Stimulated activated CD8-positive, alpha-beta memory T cell treated with anti-CD3 and anti-CD28 coated beads, Interleukin-4, amount 100 ng/mL, for 24 hours (primary cell): ENCODE results near the gene AKT1.
"Not testable (repeated sequence)": the region's sequence is repeated elsewhere in the genome, so short reads cannot be mapped to it uniquely, and the experiment has no call there.

ENCODE experiments used
- DNase-seq: peaks from one replicate; pipeline ENCODE4 v3.0.0-alpha.2; 2020; ENCODE audit warnings: low read depth

The AKT1 gene

DNA sequence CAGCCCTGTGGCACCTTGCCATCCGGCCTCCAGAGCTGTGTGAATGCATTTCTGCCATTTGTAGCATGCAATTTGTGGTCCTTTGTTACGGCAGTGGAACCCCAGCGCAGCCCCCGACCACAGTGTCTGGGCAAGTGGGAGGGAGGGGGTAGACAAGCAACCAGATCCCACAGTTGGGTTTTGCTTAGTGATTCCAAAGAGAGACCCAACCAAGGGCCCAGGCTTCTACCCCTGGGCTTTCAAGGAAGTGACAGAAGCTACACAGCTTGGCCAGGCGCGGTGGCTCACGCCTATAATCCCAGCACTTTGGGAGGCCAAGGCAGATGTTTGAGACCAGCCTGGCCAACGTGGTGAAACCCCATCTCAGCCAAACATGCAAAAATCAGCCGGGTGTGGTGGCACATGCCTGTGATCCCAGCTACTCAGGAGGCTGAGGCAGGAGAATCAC lies 23.2 kb upstream of the AKT1 start:
- no peak for DNase-seq

DNA sequence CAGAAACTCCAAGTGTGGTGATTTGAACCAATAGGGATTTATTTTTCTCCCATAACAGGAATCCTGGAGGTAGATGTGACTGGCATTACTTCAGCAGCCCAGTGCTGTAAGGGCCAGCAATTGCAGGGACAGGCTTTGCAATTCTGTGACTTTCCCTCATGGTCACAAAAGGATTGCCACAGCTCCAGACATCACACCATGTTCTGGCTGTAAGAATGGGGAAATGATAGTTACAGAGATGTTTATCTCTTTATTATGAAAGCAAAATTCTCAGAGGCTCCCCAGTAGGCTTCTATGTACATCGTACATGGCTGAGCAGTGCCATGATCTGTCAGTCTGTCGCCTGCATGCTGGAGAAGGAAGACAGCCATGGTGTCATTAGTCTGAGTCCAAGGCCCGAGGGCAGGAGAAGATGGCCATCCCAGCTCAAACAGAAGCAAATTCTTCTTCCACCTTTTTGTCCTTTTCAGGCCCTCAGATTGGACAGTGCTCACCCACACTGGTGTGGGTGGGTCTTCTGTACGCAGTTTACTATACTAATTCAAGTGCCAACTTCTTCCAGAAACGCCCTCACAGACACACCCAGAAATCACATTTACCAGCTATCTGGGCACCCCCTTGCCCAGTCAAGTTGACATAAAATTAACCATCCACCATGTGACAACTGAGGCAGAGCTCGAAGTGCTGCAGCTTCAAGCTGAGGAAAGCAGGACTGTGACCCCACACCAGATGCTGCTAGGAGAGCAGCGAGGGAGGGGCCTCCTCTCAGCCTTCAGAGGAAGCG lies 22.6 kb upstream of the AKT1 start:
- no peak for DNase-seq

DNA sequence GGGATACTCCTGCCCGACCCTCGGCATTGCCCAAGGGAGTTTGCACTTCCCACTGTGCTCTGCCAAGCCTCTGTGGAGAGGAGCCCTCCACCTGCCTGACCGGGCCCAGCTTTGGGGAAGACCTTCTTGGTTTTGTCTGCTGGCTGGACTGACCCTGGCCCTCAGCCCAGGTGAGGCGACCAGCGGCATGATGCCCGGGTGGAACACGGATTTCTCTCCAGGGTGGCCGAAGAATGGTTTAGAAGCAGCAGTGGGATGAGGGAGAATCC lies 21.0 kb upstream of the AKT1 start:
- DNase-seq, result no peak

DNA sequence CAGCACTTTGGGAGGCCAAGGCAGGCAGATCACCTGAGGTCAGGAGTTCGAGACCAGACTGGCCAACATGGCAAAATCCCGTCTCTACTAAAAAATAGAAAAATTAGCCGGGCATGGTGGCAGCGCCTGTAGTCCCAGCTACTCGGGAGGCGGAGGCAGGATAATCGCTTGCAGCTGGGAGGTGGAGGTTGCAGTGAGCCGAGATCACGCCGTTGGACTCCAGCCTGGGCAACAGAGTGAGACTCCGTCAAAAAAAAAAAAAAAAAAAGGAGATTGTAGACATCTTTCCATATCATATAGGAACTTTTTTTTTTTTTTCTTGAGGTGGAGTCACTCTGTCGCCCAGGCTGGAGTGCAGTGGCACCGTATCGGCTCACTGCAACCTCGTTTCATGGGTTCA lies 19.2 kb upstream of the AKT1 start:
- DNase-seq, result not testable (repeated sequence)

DNA sequence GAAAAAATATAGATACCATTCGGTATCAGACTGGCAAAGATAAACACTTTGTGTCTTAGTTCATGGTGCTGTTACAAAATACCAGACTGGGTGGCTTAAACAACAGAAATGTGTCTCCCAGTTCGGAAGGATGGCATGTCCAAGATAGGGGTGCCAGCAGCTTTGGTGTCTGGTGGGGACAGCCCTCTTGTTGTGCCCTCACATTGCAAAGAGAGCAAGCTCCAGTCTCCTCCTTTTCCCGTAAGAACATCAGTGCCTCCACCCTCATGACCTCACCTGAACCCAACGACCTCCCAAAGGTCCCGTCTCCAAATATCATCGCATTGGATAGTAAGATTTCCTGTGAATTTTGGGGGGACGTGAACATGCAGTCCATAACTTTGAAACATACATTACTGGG lies 17.7 kb upstream of the AKT1 start:
- no peak for DNase-seq

DNA sequence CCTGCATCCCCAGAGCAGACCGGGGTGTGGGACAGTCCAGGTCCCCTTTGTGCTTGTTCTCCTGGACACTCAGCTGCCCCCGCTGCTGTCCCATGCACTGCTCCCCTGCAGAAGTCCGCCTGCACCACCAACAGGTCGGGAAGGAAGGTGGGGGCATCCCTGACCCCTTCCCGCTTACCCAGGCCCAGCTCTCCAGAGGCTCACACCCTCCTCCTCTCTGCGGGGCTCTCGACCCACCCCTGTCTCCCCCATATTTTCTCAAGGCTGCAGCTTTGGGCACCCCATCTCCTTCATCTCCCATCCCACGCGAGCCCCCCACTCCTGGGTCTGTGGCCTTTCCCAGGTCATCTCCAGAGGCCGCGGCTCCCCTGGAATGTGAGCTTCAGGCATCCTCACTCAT lies 14.8 kb upstream of the AKT1 start:
- no peak for DNase-seq

DNA sequence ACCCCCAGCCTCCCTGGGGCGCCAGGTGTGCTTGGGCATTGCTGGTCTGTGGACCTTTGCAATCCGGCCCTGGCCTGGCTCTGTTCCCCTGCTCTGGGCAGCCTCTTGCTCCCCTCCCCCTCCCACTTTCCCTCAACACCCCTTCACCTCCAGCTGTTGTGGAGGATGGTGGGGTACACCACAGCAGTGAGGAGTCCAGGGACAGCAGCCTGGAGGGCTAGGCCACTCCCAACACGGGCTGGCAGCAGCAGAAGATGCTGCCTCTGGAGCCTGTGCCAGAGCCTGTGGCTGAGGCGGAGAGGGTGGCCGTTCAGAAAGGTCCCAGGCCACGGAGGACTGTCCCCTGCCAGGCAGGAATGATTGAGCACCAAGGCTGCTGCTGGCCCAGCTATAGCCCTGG lies 12.9 kb upstream of the AKT1 start:
- no peak for DNase-seq

DNA sequence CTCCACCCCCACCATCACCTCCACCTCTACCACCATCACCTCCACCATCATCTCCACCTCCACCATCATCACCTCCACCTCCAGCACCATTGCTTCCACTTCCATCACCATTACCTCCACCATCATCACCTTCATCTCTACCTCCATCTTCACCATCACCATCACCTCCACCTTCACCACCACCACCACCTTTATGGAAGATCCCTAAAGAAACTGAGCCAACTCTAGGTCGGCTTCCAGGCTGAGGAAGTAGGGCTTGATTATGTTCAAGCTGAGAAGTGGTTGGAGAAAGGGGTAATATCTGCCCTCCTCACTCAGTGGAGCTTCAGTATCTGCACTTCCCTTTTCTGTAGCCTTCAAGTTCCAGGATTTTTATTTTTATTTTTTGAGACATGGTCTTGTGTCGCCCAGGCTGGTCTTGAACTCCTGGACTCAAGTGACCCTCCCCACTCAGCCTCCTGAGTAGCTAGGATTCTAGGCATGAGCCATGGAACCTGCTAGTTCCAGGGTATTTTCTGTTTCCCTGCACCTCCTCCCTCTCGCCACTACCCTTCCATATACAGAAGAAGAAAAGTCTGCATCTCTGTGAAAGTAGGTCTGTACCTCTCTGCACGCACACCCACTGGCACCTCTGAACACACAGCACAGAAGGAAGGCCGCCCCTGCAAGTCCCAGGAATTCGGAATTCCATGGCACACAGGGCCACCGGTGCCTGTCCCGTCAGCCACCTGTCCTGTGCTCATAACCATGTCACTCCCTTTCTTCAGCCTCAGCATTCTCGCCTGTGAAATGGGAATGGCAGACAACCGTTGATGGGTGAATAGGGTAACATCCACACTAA lies 11.3 kb upstream of the AKT1 start:
- no peak for DNase-seq

DNA sequence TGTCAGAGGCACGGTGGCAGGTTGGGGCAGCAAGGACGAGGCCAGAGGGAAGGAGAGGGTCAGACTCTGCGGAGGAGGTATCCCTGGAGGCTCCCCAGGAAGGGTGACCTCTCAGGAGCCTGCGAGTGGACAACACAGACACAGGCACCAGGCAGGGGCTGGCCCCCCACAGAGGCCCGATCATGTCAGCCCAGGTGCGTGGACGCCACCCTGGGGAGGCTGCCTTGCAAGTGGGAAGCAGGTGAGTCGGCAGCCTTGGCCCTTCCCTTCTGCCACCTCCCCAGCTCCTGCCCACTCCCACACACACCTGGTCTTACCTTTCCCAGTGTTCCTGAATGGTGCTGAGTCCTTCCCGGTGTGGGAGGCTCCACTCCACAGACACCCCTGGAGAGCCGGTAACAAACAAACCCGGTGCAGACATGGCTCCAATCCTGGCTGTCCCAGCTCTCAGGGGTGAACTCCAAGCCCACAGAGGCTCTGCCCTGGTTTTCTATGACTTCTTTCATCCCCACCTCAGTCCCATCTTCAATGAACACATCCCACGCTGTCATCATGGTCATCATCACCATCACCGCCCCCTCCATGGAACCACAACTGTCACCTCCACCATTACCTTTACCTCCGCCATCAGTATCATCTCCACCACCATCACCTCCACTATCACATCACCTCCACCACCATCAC lies 10.5 kb upstream of the AKT1 start:
- no peak for DNase-seq

DNA sequence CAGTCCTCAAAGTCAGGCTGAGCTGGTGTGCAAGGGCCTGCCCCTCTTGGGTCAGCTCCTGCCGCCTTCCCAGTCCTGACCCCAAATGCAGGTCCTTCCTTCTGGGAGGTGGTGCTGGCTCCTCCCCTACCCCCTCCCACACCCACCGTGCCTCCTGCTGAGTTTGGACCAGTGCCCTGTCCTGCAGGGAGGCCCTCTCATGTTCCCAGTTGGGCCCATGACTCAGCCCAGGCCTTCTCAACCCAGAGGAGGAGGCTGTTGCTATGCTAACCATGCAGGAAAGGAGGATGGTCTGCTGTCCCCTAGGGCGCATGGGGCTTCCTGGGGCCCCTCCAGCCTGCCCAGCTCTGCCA lies 9.8 kb upstream of the AKT1 start:
- no peak for DNase-seq

DNA sequence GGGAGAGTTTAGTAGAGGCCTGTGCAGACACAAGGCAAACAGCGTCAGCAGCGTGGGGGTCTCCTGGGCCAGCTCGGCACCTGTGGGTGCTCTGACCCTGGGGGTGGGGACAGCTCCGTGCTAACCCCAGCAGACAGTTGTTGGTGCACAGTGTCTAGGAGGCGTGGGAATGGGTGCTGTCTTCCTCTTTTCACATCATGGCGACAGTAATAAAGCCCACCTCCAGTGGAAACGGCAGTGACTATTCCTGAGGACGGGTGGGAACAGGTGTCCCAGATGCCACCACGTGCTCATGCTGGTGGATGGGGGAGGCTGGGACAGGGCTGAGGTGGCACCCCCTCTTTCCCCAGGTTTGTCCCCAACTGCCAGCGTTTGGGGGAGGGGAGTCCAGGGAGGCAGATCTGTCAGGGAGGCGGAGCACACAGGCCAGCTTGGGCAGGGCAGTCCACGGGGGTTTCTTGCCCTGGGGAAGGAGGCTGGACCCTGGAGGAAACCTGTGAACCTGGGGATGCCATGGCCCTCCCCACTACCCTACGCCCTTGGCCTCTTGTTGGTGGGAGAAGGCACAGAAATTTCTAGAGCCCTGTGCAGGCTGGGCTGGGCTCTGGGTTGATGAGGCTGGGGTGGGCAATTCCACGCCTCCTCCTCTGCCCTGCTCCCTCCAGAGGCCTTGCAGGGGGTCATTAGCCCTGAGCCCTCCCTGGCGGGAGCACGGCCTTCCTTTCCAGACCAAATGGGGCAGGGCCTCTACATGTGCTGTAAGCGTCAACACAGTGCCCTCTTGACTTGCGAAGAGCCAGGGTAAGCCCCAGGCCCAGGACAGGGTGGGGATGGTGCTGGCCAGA lies 9.2 kb upstream of the AKT1 start:
- no peak for DNase-seq

DNA sequence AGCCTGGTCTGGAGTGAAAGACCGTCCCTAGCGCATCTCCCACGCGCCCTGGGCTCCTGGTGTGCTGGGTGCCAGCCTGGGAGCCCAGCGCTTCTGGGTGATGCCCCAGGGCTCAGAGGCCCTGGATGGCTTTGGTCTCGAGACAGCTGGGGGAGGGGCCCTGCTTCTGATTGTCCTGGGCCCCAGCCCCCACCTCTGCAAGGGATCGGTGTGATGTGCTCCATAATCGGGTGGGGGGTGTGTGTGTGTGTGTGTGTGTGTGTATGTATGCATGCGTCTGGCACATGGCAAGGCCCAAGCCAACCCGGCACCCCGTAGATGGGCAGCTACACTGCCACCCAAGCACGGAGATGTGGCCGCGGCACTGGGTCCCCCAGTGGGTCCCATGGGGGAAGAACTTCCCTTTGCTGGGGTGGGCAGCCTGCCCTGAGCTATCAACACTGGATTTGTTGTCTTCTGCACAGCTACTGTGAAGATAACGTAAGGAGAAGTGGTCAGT lies 8.4 kb upstream of the AKT1 start:
- no peak for DNase-seq

DNA sequence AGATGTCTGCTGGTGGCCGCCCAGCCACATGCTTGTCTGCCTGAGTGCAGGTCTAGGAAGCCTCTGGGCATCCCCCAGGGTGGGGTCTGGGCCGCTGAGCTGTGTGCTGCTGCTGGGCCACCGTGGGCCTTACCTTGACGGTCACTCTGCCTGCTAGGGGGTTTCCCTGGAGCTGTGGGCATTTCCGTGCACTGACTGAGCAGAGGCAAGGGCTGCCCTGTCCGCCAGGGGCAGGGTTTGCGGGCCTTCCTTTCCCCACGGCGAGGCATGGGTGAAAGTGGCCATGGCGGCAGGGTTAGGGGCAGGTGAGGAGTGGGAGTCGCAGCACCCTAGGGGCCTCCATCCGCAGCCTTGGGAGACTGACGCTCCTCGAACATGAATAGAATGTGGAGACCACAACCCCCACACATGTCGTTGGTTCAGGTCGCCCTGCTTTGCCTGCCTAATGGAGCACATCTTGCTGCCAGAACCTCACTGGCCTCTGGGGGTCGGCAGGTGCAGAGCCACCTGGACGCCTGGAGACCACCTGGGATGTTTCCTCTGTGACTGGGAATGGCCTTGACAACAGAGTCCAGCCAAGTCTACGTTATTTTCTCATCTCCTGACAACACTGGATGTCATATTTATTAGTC lies 7.8 kb upstream of the AKT1 start:
- no peak for DNase-seq

DNA sequence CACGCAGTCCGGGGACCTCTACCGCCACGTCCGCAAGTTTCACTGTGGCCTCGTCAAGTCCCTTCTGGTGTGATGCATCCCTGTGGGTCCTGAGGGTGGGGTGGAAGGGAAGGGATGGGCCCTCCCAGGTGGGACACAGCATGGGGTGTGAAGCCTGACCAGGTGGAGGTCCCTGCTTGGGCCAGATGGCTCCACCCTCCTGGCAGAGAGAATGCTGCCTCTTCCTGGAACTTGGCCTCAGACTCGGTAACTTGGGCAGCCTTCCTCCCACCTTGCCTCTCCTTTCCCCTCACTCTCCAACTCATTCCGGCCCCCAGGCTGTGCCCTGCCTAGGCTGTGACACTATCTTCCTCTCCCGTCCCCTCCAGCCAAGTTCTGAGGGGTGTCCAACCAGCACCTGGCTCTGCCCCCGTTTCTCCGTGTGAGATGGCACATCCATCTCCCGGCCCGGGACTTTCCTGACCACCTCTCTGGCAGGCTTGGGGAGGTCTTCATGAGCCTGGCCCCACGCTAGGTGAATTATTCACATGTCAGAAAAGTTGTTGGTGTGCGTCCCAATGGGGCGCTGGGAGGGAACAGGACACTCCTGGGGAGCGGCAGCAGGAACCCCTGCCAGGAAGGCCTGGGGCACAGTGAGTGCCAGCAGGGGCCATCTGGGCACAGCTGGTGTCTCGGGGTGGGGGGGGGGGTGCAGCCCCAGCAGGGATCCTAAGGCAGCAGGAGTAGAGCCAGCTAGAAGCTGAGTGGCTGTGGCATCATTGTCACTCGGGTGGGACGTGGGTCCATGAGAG lies 7.0 kb upstream of the AKT1 start:
- DNase-seq, result no peak

DNA sequence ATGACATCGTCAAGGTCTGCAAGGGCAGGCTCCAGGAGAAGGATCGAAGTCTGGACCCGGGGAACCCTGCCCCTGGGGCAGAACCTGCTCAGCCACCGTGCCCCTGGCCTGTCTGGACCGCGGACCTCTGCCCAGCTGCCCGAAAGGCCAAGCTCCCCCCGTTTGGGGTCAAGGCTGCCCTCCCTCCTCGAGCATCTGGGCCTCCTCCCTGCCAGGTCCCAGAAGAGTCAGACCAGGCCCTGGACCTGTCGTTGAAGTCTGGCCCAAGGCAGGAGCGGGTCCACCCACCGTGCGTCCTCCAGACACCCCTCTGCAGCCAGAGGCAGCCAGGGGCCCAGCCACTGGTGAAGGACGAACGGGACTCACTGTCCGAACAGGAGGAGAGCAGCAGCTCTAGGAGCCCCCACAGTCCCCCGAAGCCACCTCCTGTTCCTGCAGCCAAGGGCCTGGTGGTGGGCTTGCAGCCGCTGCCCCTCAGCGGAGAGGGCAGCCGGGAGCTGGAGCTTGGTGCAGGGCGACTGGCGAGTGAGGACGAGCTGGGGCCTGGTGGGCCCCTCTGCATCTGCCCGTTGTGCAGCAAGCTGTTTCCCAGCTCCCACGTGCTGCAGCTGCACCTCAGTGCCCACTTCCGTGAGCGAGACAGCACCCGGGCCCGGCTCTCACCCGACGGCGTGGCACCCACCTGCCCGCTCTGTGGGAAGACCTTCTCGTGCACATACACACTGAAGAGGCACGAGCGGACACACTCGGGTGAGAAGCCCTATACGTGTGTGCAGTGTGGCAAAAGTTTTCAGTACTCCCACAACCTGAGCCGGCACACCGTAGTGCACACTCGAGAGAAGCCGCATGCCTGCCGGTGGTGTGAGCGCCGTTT lies 6.2 kb upstream of the AKT1 start:
- no peak for DNase-seq

DNA sequence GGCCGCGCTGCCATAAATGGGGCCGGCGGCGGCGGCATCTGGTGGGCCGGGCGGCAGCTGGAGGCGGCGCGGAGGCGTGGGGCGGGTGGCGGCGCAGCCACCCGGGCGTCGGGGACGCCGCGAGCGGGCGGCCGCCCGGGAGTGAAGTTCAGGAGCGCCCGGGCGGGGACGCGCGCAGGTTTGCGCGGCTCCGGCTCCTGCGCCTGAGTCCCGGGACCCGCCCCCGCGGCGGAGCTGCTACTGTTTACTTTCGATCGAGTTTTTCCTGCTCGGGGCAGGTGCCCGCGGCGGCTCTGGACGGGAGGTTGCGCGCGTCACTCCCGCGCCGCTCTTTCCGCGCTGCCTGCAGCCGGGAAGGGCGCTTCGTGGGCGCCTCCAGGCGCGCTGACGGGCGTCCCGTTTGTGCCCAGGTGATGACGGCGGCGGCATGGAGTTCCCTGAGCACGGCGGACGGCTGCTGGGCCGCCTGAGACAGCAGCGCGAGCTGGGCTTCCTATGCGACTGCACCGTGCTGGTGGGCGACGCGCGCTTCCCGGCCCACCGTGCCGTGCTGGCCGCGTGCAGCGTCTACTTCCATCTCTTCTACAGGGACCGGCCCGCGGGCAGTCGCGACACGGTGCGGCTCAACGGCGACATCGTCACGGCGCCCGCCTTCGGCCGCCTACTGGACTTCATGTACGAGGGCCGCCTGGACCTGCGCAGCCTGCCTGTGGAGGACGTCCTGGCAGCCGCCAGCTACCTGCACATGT lies 5.4 kb upstream of the AKT1 start, which contains the start of gene ZBTB42:
TSS of gene ZBTB42 (plus strand) at position 331 of the 749 bp plus-strand sequence. CDS start at position 428, 97 bp downstream.
- DNase-seq, result peak; percentile 36

DNA sequence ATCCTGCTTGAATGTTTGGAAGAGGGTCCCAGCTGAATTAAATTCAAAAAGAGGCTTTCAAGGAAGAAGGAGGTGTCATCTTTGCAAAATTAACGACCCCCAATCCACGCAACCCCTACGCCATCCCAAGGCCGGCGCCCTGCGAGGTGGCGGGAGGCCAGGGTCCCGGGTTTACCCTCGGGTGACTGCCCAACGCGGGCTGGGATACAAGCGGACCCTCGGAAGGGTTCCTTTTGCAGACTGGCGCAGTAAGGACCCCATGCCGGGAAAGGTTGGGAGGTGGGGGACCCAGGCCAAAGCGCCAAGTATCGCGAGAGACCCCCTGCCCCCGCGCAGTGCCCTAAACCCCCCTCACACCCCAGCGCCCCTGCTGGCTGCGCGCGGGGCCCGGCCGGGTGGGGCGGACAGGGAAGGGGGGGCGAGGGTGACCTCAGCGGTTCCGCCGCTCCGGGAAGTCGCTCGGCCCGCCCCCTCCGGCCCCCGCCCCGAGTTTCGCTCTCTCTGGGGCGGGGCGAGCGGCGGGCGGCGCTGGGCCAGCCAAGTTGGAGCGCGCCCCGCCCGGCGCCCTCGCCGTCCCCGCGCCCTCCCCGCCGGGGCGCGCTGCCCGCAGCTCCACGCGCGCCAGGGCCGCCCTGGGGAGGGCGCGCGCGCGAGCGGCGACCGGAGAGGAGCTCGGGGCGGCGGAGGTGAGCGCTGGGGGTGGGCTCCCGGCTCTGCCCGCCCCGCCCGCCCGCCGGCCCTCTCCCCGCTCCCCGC lies 4.6 kb upstream of the AKT1 start:
- DNase-seq, result peak; percentile 78
